ENCODE measurements around the gene ACE.

The ACE gene

GRCh38 chr17:63483655-63484575, 7.1 kb downstream of the ACE start:
- Histone ChIP-seq H3K4me1 (no peaks in the 10 kb centered on the region), H3K4me3 (no peak overlapping the region), H3K36me3 (replicated peaks) (no peaks in the 10 kb centered on the region), H3K27me3 (ENCODE audit: low read depth) (no peaks in the 10 kb centered on the region), H3K9me3 (no peaks in the 10 kb centered on the region)
- in situ Hi-C loops (cut with MboI; ENCODE audit: low sequenced_read_pairs) = no loop called here
- DNase-seq (ENCODE audit: low spot score in 2 of 2) = no peak

DNA sequence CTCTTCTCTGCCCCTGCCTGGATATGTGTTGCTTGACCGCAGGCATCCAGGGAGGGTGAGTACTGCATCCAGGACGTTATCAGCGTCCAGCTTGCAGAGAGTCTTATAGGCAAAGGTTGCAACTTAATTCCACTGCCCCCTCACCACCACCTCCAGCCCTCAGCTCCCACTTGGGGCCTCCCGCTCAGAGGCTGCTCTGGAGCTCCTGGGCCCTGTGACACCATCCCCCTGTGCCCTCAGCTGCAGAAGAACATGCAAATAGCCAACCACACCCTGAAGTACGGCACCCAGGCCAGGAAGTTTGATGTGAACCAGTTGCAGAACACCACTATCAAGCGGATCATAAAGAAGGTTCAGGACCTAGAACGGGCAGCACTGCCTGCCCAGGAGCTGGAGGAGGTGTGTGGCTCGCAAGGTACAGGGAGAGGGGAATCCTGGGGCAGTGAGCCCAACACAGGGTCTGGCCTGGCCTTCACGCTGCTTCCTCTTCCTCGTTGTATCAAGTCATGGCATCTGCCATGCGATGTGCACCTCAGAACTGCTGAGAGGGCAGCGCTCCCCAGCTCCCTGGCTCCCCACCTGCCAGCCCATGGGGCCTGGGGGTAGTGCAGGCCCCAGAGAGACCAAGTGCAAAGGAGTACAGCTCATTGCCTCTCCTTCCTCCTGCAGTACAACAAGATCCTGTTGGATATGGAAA, 9.6 kb downstream of the ACE start:
- Histone ChIP-seq H3K9me3 (no peaks in the 10 kb centered on the region), H3K4me1 (no peaks in the 10 kb centered on the region), H3K36me3 (replicated peaks) (no peaks in the 10 kb centered on the region), H3K27me3 (ENCODE audit: low read depth) (no peaks in the 10 kb centered on the region), H3K4me3 (no peak overlapping the region)
- in situ Hi-C loops (cut with MboI; ENCODE audit: low sequenced_read_pairs) = no loop called here
- DNase-seq (ENCODE audit: low spot score in 2 of 2) = no peak

DNA sequence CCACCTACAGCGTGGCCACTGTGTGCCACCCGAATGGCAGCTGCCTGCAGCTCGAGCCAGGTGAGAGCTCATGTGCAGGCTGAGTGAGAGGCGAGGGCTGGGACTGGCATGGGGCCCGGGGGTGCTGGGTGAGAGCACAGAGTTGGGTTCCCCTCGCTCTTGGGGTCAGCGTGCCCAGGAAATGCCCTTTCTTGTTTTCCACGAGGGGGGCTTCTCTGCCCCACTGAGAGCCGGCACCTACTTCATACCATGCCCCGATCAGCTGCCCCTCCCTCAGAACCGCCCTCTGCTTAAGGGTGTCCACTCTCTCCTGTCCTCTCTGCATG, 10.1 kb downstream of the ACE start:
- no peak for DNase-seq (ENCODE audit: low spot score in 2 of 2)
- in situ Hi-C loops (cut with MboI; ENCODE audit: low sequenced_read_pairs) = no loop called here
- no peaks in the 10 kb centered on the region for H3K27me3 ChIP-seq (ENCODE audit: low read depth)
- H3K36me3 ChIP-seq (replicated peaks) = no peaks in the 10 kb centered on the region
- no peaks in the 10 kb centered on the region for H3K4me1 ChIP-seq
- H3K4me3 ChIP-seq = no peak overlapping the region
- H3K9me3 ChIP-seq = no peaks in the 10 kb centered on the region

DNA sequence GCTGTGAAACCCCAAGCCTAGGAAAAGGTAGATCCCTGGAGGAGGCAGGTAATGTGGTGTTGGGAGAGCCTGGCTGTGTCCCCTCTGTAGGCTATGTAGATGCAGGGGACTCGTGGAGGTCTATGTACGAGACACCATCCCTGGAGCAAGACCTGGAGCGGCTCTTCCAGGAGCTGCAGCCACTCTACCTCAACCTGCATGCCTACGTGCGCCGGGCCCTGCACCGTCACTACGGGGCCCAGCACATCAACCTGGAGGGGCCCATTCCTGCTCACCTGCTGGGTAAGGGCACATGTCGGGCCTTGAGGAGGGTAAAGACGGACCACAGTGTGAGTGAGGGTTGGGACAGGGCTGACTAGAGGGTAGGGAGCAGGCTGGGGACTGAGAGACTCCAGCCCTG, 12.0 kb downstream of the ACE start:
- Histone ChIP-seq H3K4me3 (no peak overlapping the region), H3K9me3 (no peaks in the 10 kb centered on the region), H3K4me1 (no peaks in the 10 kb centered on the region), H3K27me3 (ENCODE audit: low read depth) (no peaks in the 10 kb centered on the region), H3K36me3 (replicated peaks) (no peaks in the 10 kb centered on the region)
- DNase-seq (ENCODE audit: low spot score in 2 of 2) = no peak
- in situ Hi-C loops (cut with MboI; ENCODE audit: low sequenced_read_pairs) = no loop called here

GRCh38 chr17:63489291-63489690, 12.4 kb downstream of the ACE start:
- in situ Hi-C loops (cut with MboI; ENCODE audit: low sequenced_read_pairs) = no loop called here

DNA sequence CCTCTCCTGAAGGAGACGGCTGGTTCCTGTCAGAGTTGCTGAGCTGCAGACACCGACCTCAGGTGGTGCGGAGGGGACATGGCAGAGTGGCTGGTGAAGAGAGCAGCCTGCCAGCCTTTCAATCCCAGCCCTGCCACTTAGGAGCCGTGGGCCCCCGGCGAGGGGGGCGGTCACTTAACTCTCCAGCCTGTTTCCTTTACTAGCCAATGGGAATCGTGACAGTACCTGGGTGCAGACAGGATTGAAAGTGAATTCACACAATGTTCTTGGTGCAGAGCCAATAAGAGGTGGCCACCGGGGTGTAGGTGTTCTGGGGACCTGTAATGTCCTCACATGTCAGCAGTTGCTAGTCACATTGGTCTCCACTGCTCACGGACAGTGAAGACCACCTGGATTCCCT, 13.5 kb downstream of the ACE start:
- Histone ChIP-seq H3K4me3 (no peak overlapping the region), H3K36me3 (replicated peaks) (no peaks in the 10 kb centered on the region), H3K9me3 (no peaks in the 10 kb centered on the region), H3K4me1 (no peaks in the 10 kb centered on the region), H3K27me3 (ENCODE audit: low read depth) (no peaks in the 10 kb centered on the region)
- no peak for DNase-seq (ENCODE audit: low spot score in 2 of 2)
- in situ Hi-C loops (cut with MboI; ENCODE audit: low sequenced_read_pairs) = no loop called here

More at GRCh38 chr17:63489291-63489690, 12.4 kb downstream of the ACE start:
- Histone ChIP-seq H3K36me3 (replicated peaks) (no peaks in the 10 kb centered on the region), H3K9me3 (no peaks in the 10 kb centered on the region), H3K4me3 (no peak overlapping the region), H3K27me3 (ENCODE audit: low read depth) (no peaks in the 10 kb centered on the region), H3K4me1 (no peaks in the 10 kb centered on the region)
- DNase-seq (ENCODE audit: low spot score in 2 of 2) = no peak

DNA sequence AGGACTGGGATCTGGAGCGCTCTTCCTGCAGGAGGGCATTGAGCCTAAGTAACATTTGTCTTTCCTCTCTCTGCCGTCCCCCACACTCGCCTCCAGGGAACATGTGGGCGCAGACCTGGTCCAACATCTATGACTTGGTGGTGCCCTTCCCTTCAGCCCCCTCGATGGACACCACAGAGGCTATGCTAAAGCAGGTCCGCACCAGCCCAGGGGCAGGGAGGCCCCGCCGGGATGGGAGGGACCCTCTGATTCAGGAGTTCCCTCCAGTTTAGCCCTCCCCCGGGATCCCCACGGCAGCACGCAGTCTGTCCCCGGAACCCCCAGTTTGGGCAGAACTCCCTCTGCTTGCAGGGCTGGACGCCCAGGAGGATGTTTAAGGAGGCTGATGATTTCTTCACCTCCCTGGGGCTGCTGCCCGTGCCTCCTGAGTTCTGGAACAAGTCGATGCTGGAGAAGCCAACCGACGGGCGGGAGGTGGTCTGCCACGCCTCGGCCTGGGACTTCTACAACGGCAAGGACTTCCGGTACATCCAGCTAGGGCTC, 14.1 kb downstream of the ACE start:
- Histone ChIP-seq H3K36me3 (replicated peaks) (no peaks in the 10 kb centered on the region), H3K4me3 (no peak overlapping the region), H3K27me3 (ENCODE audit: low read depth) (no peaks in the 10 kb centered on the region), H3K9me3 (no peaks in the 10 kb centered on the region), H3K4me1 (no peaks in the 10 kb centered on the region)
- DNase-seq (ENCODE audit: low spot score in 2 of 2) = no peak
- in situ Hi-C loops (cut with MboI; ENCODE audit: low sequenced_read_pairs) = no loop called here

DNA sequence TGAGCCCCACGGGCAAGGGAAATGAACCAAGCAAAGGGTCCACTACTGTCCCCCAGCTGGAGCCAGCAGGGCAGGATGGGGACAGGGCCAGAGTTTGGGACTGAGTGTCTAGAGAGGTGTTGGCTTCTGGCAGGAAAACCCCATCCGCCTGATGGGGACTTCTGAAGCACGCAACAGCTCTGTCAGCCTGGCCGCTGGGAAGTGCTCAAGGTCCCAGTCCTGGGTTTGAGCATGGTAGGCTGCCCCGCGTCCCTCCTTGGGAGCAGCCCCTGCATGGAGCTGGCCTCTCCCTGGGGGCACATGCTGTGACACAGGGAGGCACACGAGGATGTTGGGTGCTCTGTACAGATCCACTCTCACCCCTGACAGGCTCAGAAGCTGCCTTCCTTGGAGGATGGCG, 14.6 kb downstream of the ACE start:
- H3K4me1 ChIP-seq = no peaks in the 10 kb centered on the region
- no peaks in the 10 kb centered on the region for H3K36me3 ChIP-seq (replicated peaks)
- no peak overlapping the region for H3K4me3 ChIP-seq
- H3K27me3 ChIP-seq (ENCODE audit: low read depth) = no peaks in the 10 kb centered on the region
- no peaks in the 10 kb centered on the region for H3K9me3 ChIP-seq
- in situ Hi-C loops (cut with MboI; ENCODE audit: low sequenced_read_pairs) = no loop called here
- no peak for DNase-seq (ENCODE audit: low spot score in 2 of 2)

DNA sequence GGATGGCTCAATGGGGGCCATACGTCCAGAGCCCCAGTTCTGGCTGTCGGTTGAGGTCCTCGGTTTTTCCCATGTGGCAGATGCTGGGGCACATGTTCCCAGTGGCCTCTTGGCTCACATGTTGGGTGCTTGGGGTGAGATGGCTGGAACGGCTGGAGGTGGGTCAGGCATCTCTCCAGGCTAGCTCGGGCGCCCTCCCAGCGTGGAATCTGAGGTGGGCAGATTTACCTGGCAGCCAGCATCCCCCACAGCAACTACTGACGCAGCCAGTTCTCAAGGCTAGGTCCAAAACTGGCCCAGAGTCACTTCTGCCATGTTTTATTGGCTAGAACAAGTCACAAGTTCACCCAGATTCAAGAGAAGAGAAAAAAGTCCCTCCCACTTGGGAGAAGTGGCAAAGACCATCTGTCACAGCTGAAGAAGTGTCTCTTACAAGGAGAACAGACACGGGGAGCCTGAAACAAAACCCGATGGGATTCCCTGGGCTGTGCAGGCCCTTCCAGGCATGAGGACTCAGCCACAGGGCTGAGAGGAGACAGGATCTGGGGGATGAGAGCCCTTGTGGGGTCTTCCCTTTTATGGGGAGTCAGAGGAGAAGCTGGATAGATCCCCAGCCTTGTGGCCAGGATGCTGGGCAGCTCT, 15.2 kb downstream of the ACE start:
- no peak for DNase-seq (ENCODE audit: low spot score in 2 of 2)
- H3K36me3 ChIP-seq (replicated peaks) = no peaks in the 10 kb centered on the region
- in situ Hi-C loops (cut with MboI; ENCODE audit: low sequenced_read_pairs) = no loop called here

DNA sequence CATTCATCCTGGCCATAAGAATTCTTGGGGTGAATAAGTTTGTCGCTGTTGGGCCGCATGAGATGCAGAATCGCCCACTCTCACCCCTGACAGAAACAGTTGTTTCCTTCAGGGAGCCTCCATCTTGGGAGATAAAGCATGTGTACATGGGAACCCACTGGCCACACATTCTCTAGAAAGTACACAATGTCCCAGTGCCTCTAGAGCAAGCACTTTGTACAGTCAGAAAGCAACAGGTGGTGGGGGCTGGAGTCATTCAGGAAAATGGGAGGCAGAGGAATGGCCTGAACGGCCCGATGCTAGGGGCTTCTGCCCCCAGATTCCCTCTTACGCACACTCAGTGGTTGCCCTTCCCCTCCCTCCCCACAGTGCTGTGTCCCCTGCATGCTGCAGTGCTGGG, 16.1 kb downstream of the ACE start:
- H3K36me3 ChIP-seq (replicated peaks) = no peaks in the 10 kb centered on the region
- H3K4me1 ChIP-seq = no peaks in the 10 kb centered on the region
- H3K4me3 ChIP-seq = no peak overlapping the region
- no peaks in the 10 kb centered on the region for H3K9me3 ChIP-seq
- in situ Hi-C loops (cut with MboI; ENCODE audit: low sequenced_read_pairs) = no loop called here
- no peaks in the 10 kb centered on the region for H3K27me3 ChIP-seq (ENCODE audit: low read depth)
- DNase-seq (ENCODE audit: low spot score in 2 of 2) = no peak

More for the DNA sequence above, 15.2 kb downstream of the ACE start:
- no peak overlapping the region for H3K4me3 ChIP-seq
- H3K9me3 ChIP-seq = no peaks in the 10 kb centered on the region
- H3K4me1 ChIP-seq = no peaks in the 10 kb centered on the region
- H3K27me3 ChIP-seq (ENCODE audit: low read depth) = no peaks in the 10 kb centered on the region

GRCh38 chr17:63493411-63493810, 16.6 kb downstream of the ACE start:
- no peaks in the 10 kb centered on the region for H3K9me3 ChIP-seq
- H3K27me3 ChIP-seq (ENCODE audit: low read depth) = no peaks in the 10 kb centered on the region
- DNase-seq (ENCODE audit: low spot score in 2 of 2) = no peak
- H3K4me3 ChIP-seq = no peak overlapping the region
- in situ Hi-C loops (cut with MboI; ENCODE audit: low sequenced_read_pairs) = no loop called here
- no peaks in the 10 kb centered on the region for H3K36me3 ChIP-seq (replicated peaks)
- H3K4me1 ChIP-seq = no peaks in the 10 kb centered on the region

DNA sequence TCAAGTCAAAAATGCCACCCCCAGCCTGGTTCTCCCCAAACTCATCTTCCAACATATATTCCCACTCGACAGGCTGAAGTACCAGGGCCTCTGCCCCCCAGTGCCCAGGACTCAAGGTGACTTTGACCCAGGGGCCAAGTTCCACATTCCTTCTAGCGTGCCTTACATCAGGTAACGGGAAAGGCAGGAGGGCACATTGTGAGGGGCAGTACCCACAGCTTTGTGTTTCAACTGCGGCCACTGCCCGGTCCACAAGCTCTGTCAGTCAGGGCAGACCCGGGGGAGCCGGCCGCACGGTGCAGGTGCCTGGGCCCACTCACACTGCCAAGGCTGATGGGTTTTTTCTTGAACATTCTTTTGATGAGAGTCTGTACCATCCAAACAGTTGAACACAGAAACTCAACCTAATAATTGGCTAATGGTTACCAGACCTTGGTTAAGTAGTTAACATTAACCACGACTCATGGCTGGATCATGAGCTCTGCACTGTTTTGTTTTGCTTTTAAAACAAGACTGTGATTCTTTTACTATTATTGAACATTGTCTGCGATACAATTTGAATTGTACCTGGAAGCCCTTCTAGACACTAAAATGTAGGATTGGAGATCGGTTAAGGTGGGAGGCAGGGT, 17.6 kb downstream of the ACE start:
- no peaks in the 10 kb centered on the region for H3K36me3 ChIP-seq (replicated peaks)
- no peaks in the 10 kb centered on the region for H3K9me3 ChIP-seq
- in situ Hi-C loops (cut with MboI; ENCODE audit: low sequenced_read_pairs) = no loop called here
- H3K27me3 ChIP-seq (ENCODE audit: low read depth) = no peaks in the 10 kb centered on the region
- H3K4me3 ChIP-seq = no peak overlapping the region
- no peaks in the 10 kb centered on the region for H3K4me1 ChIP-seq
- no peak for DNase-seq (ENCODE audit: low spot score in 2 of 2)

GRCh38 chr17:63495491-63495890, 18.6 kb downstream of the ACE start:
- Histone ChIP-seq H3K27me3 (ENCODE audit: low read depth) (no peaks in the 10 kb centered on the region), H3K9me3 (no peaks in the 10 kb centered on the region), H3K4me3 (no peak overlapping the region), H3K36me3 (replicated peaks) (no peaks in the 10 kb centered on the region), H3K4me1 (no peaks in the 10 kb centered on the region)
- in situ Hi-C loops (cut with MboI; ENCODE audit: low sequenced_read_pairs) = no loop called here
- no peak for DNase-seq (ENCODE audit: low spot score in 2 of 2)
